HG03439 (cell line): Measurements from ENCODE around the gene WNT3A.

Source experiments
- ATAC-seq: cut with Tn5 transposase; IDR thresholded peaks from one replicate; pipeline ENCODE4 v1.9.1; 2021; ENCODE audit warnings: mild to moderate bottlenecking, moderate library complexity; ENCODE audit not compliant: unreplicated experiment

WNT3A gene

GRCh38 chr1:228096416-228097332 lies 89.9 kb downstream of the WNT3A start:
- ATAC-seq: no peak

DNA sequence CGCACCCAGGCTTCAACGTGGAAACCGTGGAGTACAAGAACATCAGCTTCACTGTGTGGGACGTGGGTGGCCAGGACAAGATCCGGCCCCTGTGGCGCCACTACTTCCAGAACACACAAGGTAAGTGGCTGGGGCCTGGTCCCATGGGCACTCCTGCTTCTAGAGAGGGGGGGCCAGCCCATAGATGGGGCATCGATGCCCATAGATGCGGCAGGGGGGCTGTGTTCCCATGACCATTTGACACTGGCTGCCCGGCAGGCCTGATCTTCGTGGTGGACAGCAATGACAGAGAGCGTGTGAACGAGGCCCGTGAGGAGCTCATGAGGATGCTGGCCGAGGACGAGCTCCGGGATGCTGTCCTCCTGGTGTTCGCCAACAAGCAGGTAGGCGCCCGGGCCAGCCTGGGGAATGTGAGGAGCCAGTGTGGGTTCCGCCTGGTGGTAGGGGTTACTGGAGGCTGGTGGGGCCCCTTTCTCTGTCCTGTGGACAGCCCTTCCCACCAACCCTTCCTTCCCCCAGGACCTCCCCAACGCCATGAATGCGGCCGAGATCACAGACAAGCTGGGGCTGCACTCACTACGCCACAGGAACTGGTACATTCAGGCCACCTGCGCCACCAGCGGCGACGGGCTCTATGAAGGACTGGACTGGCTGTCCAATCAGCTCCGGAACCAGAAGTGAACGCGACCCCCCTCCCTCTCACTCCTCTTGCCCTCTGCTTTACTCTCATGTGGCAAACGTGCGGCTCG lies 90.7 kb downstream of the WNT3A start:
- no peak for ATAC-seq

DNA sequence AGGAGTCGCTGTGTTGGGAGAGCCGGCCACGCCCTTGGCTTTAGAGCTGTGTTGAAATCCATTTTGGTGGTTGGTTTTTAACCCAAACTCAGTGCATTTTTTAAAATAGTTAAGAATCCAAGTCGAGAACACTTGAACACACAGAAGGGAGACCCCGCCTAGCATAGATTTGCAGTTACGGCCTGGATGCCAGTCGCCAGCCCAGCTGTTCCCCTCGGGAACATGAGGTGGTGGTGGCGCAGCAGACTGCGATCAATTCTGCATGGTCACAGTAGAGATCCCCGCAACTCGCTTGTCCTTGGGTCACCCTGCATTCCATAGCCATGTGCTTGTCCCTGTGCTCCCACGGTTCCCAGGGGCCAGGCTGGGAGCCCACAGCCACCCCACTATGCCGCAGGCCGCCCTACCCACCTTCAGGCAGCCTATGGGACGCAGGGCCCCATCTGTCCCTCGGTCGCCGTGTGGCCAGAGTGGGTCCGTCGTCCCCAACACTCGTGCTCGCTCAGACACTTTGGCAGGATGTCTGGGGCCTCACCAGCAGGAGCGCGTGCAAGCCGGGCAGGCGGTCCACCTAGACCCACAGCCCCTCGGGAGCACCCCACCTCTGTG lies 91.6 kb downstream of the WNT3A start:
- no peak for ATAC-seq

DNA sequence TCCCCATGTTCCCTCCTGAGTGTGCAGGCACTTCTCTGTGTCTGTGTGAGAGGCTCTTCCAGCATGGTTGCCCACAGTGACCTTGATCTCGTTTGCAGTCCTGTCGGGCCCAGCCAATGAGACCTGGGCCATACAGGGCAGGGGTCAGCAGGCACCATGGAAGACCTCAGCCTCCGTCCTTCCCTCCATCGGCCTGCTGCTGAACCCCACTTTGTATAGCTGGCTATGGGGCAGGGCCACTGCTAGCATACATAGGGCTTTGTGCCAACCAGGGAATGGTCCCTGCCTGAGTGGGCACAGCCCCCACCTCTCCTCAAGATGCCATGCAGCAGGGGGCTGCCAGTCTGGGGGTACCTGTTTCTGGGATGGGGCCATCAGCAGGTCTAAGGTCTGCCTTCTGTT lies 92.5 kb downstream of the WNT3A start:
- no peak for ATAC-seq

GRCh38 chr1:228100822-228101613 lies 94.2 kb downstream of the WNT3A start:
- ATAC-seq: no peak

DNA sequence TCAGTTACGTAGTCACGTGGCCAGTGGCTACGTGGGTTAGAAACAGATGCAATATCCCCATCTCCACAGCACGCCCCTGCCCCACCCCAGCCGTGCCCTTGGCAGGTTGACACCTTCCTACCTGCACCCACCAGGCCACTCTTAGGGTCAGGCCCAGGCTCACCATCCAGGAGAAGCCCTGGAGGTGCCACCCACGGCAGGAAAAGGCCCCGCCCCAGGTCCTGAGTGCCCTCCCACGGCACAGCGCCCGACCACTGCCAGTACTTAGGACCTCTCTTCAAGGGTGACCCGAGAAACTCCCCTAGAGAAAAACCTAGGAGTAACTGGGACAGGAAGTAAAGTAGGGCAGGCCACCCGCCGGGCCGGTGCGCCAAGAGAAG lies 94.8 kb downstream of the WNT3A start:
- peak; percentile 0 for ATAC-seq

DNA sequence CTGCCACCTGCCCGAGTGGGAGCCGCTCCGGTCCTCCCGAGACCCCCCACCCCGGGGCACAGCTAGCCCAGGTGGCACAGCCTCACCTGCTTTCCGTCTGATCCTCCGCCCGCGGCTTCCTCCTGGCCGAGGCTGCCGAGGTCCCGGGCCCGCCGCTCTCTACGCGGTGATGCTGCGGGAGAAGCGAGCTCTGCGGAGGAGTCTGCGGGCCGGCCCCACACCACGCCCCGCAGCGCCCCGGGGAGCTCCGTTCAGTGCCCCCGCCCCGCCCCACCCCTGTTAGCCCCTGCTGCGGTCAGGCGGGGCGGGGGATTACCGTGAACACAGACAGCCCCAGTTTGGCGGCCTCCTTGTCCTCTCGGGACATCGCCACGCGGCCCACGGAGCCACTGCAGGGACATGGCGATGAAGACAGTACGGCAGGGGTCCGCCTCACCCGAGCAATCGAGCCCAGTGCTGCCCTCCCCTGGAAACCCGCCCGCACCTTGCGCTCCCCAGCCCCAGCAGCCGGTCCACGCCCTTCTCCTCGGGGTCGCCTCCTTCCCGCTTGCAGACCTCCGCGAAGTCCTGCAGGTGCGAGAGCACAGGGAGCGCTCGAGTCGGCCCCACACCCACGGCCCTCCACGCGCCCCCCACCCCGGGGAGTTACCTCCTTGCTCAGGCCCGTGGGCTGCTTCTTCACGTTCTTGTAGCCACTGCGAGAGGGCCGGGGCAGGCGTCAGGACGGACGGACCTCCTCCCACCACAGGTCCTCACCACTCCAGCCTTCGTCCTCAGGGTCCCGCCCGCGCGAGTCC lies 95.4 kb downstream of the WNT3A start:
- peak; percentile 14 for ATAC-seq

- peak; percentile 59 for ATAC-seq
Observed at GRCh38 chr1:228102791-228103620, 96.2 kb downstream of the WNT3A start, which contains the start of gene C1orf35. TSS of gene C1orf35 (minus strand) at chr1:228103325. CDS start at chr1:228103227, 98 bp downstream.

- no peak for ATAC-seq
Observed at GRCh38 chr1:228104526-228105269, 97.9 kb downstream of the WNT3A start.

- ATAC-seq: no peak
Observed at GRCh38 chr1:228105270-228105995, 98.6 kb downstream of the WNT3A start.

GRCh38 chr1:228105996-228106799 lies 99.4 kb downstream of the WNT3A start:
- no peak for ATAC-seq

GRCh38 chr1:228106800-228107054 lies 99.9 kb downstream of the WNT3A start:
- ATAC-seq: no peak

- no peak for ATAC-seq
Observed at GRCh38 chr1:228107636-228108035, 100.8 kb downstream of the WNT3A start.

- no peak for ATAC-seq
Observed at GRCh38 chr1:228108055-228108690, 101.4 kb downstream of the WNT3A start.

DNA sequence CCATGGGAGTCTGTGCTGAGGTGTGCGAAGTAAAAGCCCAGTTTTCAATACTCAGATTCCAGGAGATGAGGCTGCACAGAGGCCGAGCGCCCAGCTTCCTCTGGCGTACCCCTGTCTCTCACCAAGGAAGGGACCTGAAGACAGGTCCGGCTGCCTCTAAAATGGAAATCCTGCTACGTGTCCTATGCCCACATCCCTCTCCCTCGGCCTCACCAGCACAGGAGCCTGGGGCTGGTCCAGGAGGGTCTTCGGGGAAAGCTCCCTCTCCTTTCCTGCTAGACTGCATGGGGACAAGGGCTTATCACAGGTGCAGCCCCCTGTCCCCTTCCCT lies 101.9 kb downstream of the WNT3A start:
- peak; percentile 2 for ATAC-seq

GRCh38 chr1:228109073-228109961 lies 102.5 kb downstream of the WNT3A start, which contains the start of gene MRPL55:
TSS of gene MRPL55 (minus strand) at chr1:228109299. CDS start at chr1:228108260, 1,039 bp downstream.
- ATAC-seq: peak; percentile 88
